Measurements from ENCODE around the gene GGCX. TPM values are rescaled to one million over a fixed set of nuclear protein-coding genes. Genes with fewer than 3 reads are reported as not detected.

The GGCX gene
- total and polyA plus RNA-seq, 2 of the 13 experiments (the other 11 are each of a cell fraction or from before 2014, with no cell fraction given) = 72.5 to 103 TPM

GRCh38 chr2:85558160-85558559, 3.1 kb downstream of the GGCX start (continued):
- TF ChIP-seq SNAPC4 (CRISPR knock-in tag; IDR thresholded peaks at IDR 0.05) = no peak
- TF ChIP-seq ARNTL (CRISPR knock-in tag; IDR thresholded peaks at IDR 0.05) = no peak
- TF ChIP-seq MYNN (CRISPR knock-in tag; IDR thresholded peaks at IDR 0.05; ENCODE audit: low read depth) = no peak
- TF ChIP-seq PAF1 (CRISPR knock-in tag; IDR thresholded peaks at IDR 0.05) = no peak
- TF ChIP-seq, protein P1, sequence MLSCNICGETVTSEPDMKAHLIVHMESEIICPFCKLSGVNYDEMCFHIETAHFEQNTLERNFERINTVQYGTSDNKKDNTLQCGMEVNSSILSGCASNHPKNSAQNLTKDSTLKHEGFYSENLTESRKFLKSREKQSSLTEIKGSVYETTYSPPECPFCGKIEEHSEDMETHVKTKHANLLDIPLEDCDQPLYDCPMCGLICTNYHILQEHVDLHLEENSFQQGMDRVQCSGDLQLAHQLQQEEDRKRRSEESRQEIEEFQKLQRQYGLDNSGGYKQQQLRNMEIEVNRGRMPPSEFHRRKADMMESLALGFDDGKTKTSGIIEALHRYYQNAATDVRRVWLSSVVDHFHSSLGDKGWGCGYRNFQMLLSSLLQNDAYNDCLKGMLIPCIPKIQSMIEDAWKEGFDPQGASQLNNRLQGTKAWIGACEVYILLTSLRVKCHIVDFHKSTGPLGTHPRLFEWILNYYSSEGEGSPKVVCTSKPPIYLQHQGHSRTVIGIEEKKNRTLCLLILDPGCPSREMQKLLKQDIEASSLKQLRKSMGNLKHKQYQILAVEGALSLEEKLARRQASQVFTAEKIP (CRISPR knock-in tag; IDR thresholded peaks at IDR 0.05; ENCODE audit: borderline replicate concordance) = no peak
- TF ChIP-seq, protein P2, sequence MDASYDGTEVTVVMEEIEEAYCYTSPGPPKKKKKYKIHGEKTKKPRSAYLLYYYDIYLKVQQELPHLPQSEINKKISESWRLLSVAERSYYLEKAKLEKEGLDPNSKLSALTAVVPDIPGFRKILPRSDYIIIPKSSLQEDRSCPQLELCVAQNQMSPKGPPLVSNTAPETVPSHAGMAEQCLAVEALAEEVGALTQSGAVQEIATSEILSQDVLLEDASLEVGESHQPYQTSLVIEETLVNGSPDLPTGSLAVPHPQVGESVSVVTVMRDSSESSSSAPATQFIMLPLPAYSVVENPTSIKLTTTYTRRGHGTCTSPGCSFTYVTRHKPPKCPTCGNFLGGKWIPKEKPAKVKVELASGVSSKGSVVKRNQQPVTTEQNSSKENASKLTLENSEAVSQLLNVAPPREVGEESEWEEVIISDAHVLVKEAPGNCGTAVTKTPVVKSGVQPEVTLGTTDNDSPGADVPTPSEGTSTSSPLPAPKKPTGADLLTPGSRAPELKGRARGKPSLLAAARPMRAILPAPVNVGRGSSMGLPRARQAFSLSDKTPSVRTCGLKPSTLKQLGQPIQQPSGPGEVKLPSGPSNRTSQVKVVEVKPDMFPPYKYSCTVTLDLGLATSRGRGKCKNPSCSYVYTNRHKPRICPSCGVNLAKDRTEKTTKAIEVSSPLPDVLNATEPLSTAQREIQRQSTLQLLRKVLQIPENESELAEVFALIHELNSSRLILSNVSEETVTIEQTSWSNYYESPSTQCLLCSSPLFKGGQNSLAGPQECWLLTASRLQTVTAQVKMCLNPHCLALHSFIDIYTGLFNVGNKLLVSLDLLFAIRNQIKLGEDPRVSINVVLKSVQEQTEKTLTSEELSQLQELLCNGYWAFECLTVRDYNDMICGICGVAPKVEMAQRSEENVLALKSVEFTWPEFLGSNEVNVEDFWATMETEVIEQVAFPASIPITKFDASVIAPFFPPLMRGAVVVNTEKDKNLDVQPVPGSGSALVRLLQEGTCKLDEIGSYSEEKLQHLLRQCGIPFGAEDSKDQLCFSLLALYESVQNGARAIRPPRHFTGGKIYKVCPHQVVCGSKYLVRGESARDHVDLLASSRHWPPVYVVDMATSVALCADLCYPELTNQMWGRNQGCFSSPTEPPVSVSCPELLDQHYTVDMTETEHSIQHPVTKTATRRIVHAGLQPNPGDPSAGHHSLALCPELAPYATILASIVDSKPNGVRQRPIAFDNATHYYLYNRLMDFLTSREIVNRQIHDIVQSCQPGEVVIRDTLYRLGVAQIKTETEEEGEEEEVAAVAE (CRISPR knock-in tag; IDR thresholded peaks at IDR 0.05; ENCODE audit: borderline replicate concordance) = no peak
- no peak for TF ChIP-seq ZNF230 (CRISPR knock-in tag; IDR thresholded peaks at IDR 0.05)
- no peak for TF ChIP-seq CHD2 (IDR thresholded peaks at IDR 0.05; ENCODE audit: low read depth, low read length)
- no peak for TF ChIP-seq DPF2 (CRISPR knock-in tag; IDR thresholded peaks at IDR 0.05; ENCODE audit: borderline replicate concordance, low read depth)
- TF ChIP-seq ZBTB21 (CRISPR knock-in tag; IDR thresholded peaks at IDR 0.05) = no peak
- TF ChIP-seq DR1 (CRISPR knock-in tag; IDR thresholded peaks at IDR 0.05) = no peak
- peak; percentile 98 for TF ChIP-seq ZNF644 (CRISPR knock-in tag; IDR thresholded peaks at IDR 0.05; ENCODE audit: low read depth)
- TF ChIP-seq RFX3 (CRISPR knock-in tag; IDR thresholded peaks at IDR 0.05) = no peak
- TF ChIP-seq HDAC2 (CRISPR knock-in tag; IDR thresholded peaks at IDR 0.05) = 0 out of 2 replicates have a peak, but pooled peaks have one; percentile 12
- TF ChIP-seq FOXA3 (CRISPR knock-in tag; IDR thresholded peaks at IDR 0.05) = 0 out of 2 replicates have a peak, but pooled peaks have one; percentile 34
- TF ChIP-seq ZSCAN22 (CRISPR knock-in tag; IDR thresholded peaks at IDR 0.05) = no peak
- TF ChIP-seq, protein P3, sequence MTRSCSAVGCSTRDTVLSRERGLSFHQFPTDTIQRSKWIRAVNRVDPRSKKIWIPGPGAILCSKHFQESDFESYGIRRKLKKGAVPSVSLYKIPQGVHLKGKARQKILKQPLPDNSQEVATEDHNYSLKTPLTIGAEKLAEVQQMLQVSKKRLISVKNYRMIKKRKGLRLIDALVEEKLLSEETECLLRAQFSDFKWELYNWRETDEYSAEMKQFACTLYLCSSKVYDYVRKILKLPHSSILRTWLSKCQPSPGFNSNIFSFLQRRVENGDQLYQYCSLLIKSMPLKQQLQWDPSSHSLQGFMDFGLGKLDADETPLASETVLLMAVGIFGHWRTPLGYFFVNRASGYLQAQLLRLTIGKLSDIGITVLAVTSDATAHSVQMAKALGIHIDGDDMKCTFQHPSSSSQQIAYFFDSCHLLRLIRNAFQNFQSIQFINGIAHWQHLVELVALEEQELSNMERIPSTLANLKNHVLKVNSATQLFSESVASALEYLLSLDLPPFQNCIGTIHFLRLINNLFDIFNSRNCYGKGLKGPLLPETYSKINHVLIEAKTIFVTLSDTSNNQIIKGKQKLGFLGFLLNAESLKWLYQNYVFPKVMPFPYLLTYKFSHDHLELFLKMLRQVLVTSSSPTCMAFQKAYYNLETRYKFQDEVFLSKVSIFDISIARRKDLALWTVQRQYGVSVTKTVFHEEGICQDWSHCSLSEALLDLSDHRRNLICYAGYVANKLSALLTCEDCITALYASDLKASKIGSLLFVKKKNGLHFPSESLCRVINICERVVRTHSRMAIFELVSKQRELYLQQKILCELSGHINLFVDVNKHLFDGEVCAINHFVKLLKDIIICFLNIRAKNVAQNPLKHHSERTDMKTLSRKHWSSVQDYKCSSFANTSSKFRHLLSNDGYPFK (CRISPR knock-in tag; IDR thresholded peaks at IDR 0.05; ENCODE audit: borderline replicate concordance) = no peak

All from HepG2 (cell line).